Fibroblast of mammary gland (primary cell): ENCODE data around the gene SLC25A29.

Experiments used
- DNase-seq: peaks from one replicate; pipeline ENCODE4 v3.0.0-alpha.2; 2010; ENCODE audit warnings: low read depth
- H3K4me3 ChIP-seq: 2 replicates; pipeline ENCODE4 v1.5.1; 2011; ENCODE audit warnings: low read depth, mild to moderate bottlenecking, low read length, moderate library complexity; ENCODE audit not compliant: control insufficient read depth
- CTCF ChIP-seq: conservative IDR thresholded peaks from 2 replicates; pipeline ENCODE4 v1.5.1; 2011; ENCODE audit warnings: low read depth, low read length, inconsistent platforms; ENCODE audit not compliant: control insufficient read depth, insufficient read depth

Gene SLC25A29

DNA sequence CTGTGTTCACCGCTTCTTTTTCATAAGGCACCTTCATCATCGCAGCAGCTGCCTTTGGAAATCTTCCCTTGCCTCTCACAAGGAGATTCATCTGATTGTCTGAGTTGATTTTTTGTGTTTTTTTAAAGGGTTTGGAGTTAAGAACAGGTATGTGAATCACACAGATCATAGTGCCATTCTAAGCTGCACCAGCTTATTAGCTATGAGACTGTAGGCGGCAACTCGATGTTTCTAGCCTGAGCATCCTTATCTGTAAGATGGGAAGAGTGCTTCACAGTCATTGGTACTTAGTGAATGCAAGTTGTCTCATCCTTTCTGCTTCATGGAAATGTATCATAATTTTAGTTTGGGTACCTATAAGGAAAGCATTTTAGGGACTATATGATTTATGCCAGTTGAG, 32.0 kb downstream of the SLC25A29 start:
- DNase-seq, result no peak
- no peak overlapping the region for H3K4me3 ChIP-seq
- no peak for TF ChIP-seq CTCF

- TF ChIP-seq CTCF, result peak; percentile 30
- DNase-seq, result peak; percentile 25
- no peak overlapping the region for H3K4me3 ChIP-seq
These were observed 34.9 kb downstream of the SLC25A29 start for GRCh38 chr14:100271247-100271939.

DNA sequence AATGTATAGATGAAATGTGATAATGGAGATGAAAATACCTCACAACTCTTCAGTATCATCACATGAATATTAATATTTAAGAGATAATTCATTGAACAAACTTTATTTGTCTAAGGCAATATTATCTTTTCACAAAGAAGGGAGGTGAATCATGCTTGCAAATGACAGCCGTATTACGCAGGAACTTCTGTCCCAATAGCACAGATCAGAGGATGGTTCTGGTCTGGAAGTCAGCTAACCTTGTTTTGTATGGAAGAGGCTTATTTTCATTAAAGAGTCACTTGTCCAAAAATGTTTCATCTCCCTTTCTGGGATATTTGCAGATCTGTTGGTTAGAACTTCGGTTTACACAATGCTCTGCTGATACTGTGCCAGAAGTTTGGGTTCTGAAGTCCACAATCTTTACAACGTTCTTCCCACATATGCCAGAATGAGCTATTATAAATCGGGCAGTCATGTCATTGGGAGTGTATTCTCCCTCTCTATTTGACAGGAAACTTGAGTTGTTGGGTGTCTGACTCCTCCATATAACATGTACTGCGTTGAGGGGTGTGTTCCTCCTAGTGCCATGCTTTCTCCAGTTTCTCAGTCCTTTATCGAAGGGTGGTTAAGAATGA, 37.5 kb downstream of the SLC25A29 start:
- H3K4me3 ChIP-seq, result no peak overlapping the region
- peak; percentile 48 for DNase-seq
- no peak for TF ChIP-seq CTCF

GRCh38 chr14:100267990-100268389, 38.3 kb downstream of the SLC25A29 start:
- no peak for TF ChIP-seq CTCF
- no peak for DNase-seq

GRCh38 chr14:100263141-100263540, 43.1 kb downstream of the SLC25A29 start:
- peak; percentile 42 for DNase-seq

More at GRCh38 chr14:100267990-100268389, 38.3 kb downstream of the SLC25A29 start:
- no peak overlapping the region for H3K4me3 ChIP-seq

DNA sequence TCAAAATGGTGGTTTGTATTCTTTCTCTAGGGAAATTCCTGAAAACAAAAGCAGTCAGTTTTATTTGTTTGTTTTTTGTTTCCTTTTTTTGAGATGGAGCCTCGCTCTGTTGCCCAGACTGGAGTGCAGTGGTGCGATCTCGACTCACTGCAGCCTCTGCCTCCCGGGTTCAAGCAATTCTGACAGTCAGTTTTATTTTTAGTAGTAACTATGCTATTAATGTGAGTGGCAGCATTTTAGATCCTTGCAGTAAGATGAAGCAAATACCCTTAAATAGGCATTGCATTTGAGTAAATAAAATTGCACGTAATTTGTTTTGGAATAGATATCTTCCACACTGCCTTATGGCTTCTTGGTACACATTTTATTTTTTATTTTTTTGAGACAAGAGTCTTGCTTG, 43.7 kb downstream of the SLC25A29 start:
- H3K4me3 ChIP-seq, result no peak overlapping the region
- DNase-seq, result no peak
- TF ChIP-seq CTCF, result no peak

More at GRCh38 chr14:100263141-100263540, 43.1 kb downstream of the SLC25A29 start:
- H3K4me3 ChIP-seq, result no peak overlapping the region
- no peak for TF ChIP-seq CTCF

DNA sequence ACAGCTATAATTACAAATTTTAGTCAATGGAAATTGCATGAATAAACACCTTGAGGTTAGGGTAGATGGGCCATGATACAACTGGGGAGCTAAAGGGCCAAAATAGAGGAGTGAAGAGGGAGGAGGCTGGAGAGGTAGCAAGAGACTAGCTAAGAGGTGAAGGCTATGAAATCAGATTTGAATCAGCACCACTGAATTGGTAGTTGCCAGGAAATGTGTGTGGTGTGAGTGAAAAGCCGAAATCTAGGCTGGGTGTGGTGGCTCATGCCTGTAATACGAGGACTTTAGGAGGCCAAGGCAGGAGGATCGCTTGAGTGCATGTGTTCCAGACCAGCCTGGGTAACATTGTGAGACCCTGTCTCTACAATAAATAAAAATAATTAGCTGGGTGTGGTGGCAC, 44.6 kb downstream of the SLC25A29 start:
- H3K4me3 ChIP-seq, result no peak overlapping the region
- no peak for TF ChIP-seq CTCF
- DNase-seq, result no peak
